A673 (cell line): ENCODE data around the gene DPH7. TPM values are rescaled to one million over a fixed set of nuclear protein-coding genes. Genes with fewer than 3 reads are reported as not detected.

Experiments used
- BruUV-seq: library from RNA; stranded (reverse); fragments of 400-500 nt; replicated peaks from 2 replicates; lab custom pipeline; 2021; lab: Mats Ljungman, UMichigan
- CTCF ChIA-PET: fragments of 300-600 bp; sonication (Branson Sonifier 250); formaldehyde crosslinking; loops from one replicate; lab custom pipeline; 2022; ENCODE audit warnings: antibody characterized with exemption; lab: Charles Lee
- POLR2A ChIA-PET: fragments of 300-600 bp; sonication (Branson Sonifier 250); formaldehyde crosslinking; loops from one replicate; lab custom pipeline; 2022; ENCODE audit warnings: antibody characterized with exemption; ENCODE audit not compliant: low non-redundant PET; lab: Charles Lee
- DNase-seq: peaks from one replicate; pipeline ENCODE4 v3.0.0-alpha.2; 2015; ENCODE audit warnings: low spot score
- H3K27ac ChIP-seq: fragments of 200-600 bp; sonication (generic); 2 replicates; pipeline ENCODE4 v1.5.1; 2016; ENCODE audit warnings: mixed run types, low read depth, mild to moderate bottlenecking, mixed read lengths, antibody characterized with exemption, low read length; ENCODE audit not compliant: poor library complexity, severe bottlenecking
- H3K27me3 ChIP-seq: fragments of 200-600 bp; sonication (generic); replicated peaks from 2 replicates; pipeline ENCODE4 v1.6.1; 2017; ENCODE audit warnings: mixed run types, low read depth, mild to moderate bottlenecking, mixed read lengths, antibody characterized with exemption, low read length; ENCODE audit not compliant: insufficient read depth, poor library complexity
- H3K36me3 ChIP-seq: fragments of 200-600 bp; sonication (generic); 2 replicates; pipeline ENCODE4 v1.6.1; 2016; ENCODE audit warnings: mixed run types, mild to moderate bottlenecking, mixed read lengths, antibody characterized with exemption, low read length; ENCODE audit not compliant: insufficient read depth, poor library complexity, severe bottlenecking
- H3K4me1 ChIP-seq: fragments of 200-600 bp; sonication (generic); 2 replicates; pipeline ENCODE4 v1.6.1; 2017; ENCODE audit warnings: mixed run types, mild to moderate bottlenecking, mixed read lengths, antibody characterized with exemption, low read length; ENCODE audit not compliant: insufficient read depth, poor library complexity, severe bottlenecking
- H3K4me3 ChIP-seq: fragments of 200-600 bp; sonication (generic); 2 replicates; pipeline ENCODE4 v1.5.1; 2016; ENCODE audit warnings: low read depth, mixed run types, mild to moderate bottlenecking, mixed read lengths, low read length; ENCODE audit not compliant: poor library complexity, severe bottlenecking
- H3K9me3 ChIP-seq: fragments of 200-600 bp; sonication (generic); 2 replicates; pipeline ENCODE4 v1.6.1; 2016; ENCODE audit warnings: mixed run types, low read depth, mild to moderate bottlenecking, mixed read lengths, antibody characterized with exemption, low read length; ENCODE audit not compliant: poor library complexity, severe bottlenecking
- EZH2 ChIP-seq: fragments of 200-600 bp; sonication (generic); IDR thresholded peaks from 2 replicates; pipeline ENCODE4 v1.6.1; 2017; ENCODE audit warnings: borderline replicate concordance, low read depth, mild to moderate bottlenecking, mixed read lengths, antibody characterized with exemption, low read length; ENCODE audit not compliant: poor library complexity, severe bottlenecking
- intact Hi-C: fragments of 100-400 bp; cut with micrococcal nuclease; formaldehyde crosslinking; loops from one replicate; pipeline ENCODE4 v1.10.0; 2022; ENCODE audit not compliant: unreplicated experiment
- total RNA-seq: library from RNA; stranded (reverse); gene quantifications from 2 replicates; pipeline ENCODE4 v1.2.3, GENCODE V29; 2021
- TF ChIP-seq, protein P1 (sequence below): fragments of 300-800, 200-600 bp; sonication (generic); conservative IDR thresholded peaks from 2 replicates; pipeline ENCODE4 v1.5.1; 2017; ENCODE audit warnings: low read depth, mild to moderate bottlenecking, antibody characterized with exemption, low read length, moderate library complexity, mixed read lengths

The DPH7 gene
- total RNA-seq, 1 experiment from 2014 or later, result 56.9 TPM

DNA sequence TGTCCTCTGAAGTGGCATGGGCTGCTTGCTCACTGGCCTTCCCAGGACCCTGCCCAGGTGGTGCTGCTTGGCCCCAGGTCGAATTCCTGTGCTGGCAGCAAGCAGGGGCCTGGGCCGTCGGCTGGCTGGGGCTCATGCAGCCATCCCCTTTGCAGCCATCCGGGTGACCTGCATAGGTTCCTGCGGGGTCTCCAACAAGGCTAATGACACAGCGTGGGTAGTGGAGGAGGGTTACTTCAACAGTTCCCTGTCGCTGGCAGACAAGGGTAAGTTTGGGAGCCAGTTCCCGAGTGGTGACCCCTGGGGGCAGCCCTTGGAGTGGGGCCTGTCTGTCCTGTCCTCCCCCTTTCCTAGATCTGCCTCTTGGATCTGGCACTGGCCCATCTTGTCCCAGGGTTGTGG, 34.0 kb upstream of the DPH7 start:
- intact Hi-C loops, result no loop called here
- Histone ChIP-seq H3K27ac (no peak overlapping the region), H3K27me3 (no peaks in the 10 kb centered on the region), H3K4me3 (no peak overlapping the region), H3K36me3 (peaks cover 31% of the 10 kb centered on the region), H3K4me1 (peaks cover 4% of the 10 kb centered on the region), H3K9me3 (no peaks in the 10 kb centered on the region)
- BruUV-seq, result no TSS peak
- POLR2A ChIA-PET, result no interaction called here
- CTCF ChIA-PET, result no interaction called here
- TF ChIP-seq EZH2, result no peak
- TF ChIP-seq, protein P1, sequence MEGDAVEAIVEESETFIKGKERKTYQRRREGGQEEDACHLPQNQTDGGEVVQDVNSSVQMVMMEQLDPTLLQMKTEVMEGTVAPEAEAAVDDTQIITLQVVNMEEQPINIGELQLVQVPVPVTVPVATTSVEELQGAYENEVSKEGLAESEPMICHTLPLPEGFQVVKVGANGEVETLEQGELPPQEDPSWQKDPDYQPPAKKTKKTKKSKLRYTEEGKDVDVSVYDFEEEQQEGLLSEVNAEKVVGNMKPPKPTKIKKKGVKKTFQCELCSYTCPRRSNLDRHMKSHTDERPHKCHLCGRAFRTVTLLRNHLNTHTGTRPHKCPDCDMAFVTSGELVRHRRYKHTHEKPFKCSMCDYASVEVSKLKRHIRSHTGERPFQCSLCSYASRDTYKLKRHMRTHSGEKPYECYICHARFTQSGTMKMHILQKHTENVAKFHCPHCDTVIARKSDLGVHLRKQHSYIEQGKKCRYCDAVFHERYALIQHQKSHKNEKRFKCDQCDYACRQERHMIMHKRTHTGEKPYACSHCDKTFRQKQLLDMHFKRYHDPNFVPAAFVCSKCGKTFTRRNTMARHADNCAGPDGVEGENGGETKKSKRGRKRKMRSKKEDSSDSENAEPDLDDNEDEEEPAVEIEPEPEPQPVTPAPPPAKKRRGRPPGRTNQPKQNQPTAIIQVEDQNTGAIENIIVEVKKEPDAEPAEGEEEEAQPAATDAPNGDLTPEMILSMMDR, result no peak
- DNase-seq, result no peak

DNA sequence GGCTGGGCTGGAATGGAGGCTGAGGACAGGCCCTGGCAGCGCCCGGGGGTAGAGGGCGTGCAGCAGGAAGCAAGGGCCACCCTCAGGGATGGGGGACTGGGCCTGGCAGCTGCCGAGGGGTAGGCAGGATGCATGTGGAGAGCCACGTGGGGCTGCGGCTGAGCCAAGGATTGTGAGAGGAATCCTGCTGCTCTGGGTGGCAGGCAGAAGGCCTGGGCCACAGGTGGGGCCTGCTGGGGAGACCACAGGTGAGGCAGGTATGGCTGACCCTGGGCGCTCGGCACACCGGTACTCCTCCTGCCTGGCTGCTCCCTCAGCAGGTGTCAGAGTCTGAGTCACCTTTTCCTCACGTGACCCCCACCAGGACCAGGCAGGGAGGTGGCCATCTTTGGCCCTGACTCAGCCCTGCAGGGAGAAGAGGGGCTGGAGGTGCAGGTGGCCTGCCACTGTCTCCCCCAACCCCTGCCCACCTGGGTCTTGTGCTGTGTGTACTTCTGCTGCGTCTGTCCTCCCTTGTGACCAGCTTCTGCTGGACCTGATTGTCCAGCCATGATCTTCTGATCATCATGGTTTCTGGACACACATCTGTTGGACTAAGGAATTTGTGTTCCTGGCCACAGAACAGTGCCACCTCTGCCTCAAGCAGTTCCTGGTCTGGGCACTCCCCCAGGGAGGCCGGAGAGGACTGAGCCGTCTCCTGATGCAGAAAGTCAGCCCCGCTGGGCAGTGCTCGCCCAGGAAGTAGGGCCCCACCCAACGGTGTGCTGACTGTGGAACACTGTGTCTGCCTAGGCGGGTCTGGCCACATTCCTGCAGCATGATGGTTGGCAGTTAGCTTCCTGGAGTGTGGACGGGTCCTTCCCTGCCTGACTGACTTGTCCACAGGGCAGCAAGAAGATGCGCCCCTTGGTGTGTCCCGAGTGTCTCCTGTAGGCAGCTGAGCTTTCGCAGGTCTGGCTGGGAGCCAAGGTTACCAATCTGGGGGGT, 33.2 kb upstream of the DPH7 start:
- TF ChIP-seq, protein P1, result no peak
- no peak for TF ChIP-seq EZH2
- intact Hi-C loops, result no loop called here
- CTCF ChIA-PET, result no interaction called here
- no peak overlapping the region for H3K4me3 ChIP-seq
- POLR2A ChIA-PET, result no interaction called here
- peak overlapping the region; percentile 12 for H3K27ac ChIP-seq
- H3K9me3 ChIP-seq, result no peaks in the 10 kb centered on the region
- no peak for DNase-seq
- BruUV-seq, result no TSS peak
- peaks cover 31% of the 10 kb centered on the region for H3K36me3 ChIP-seq
- H3K4me1 ChIP-seq, result peaks cover 11% of the 10 kb centered on the region
- H3K27me3 ChIP-seq, result no peaks in the 10 kb centered on the region

DNA sequence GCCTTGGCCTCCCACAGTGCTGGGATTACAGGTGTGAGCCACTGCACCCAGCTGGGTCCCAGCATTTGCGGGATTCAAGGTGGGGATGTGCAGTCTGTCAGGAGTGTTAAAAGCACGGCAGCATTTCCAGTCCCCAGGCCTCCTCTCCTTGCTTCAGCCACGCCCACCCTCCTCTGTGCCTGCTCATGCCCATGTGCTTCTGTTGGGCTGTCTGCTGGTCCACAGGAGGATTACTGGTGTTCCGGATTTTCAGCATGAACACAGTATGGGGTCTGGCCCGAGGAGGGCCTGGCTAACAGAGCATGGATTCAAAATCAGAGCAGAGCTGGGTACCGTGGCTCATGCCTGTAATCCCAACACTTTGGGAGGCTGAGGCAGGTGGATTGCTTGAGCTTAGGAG, 32.2 kb upstream of the DPH7 start:
- no peak for DNase-seq
- Histone ChIP-seq H3K9me3 (no peaks in the 10 kb centered on the region), H3K27ac (no peak overlapping the region), H3K36me3 (peaks cover 24% of the 10 kb centered on the region), H3K4me1 (peaks cover 17% of the 10 kb centered on the region), H3K4me3 (no peak overlapping the region), H3K27me3 (no peaks in the 10 kb centered on the region)
- POLR2A ChIA-PET, result no interaction called here
- CTCF ChIA-PET, result no interaction called here
- TF ChIP-seq EZH2, result no peak
- TF ChIP-seq, protein P1, result no peak
- intact Hi-C loops, result no loop called here
- BruUV-seq, result no TSS peak
